Neural crest cell (in vitro differentiated cells): ENCODE results near the gene SLC39A3. TPM values are rescaled to one million over a fixed set of nuclear protein-coding genes. Genes with fewer than 3 reads are reported as not detected.
A peak's percentile ranks its signal among the peaks of the same experiment; 100 is the strongest.

Experiments used
- DNase-seq: peaks from one replicate; pipeline ENCODE4 v3.0.0; 2021; ENCODE audit warnings: low read depth, mixed read lengths, low spot score
- H3K27ac Mint-ChIP-seq: one replicate; pipeline ENCODE4 v1.8.0; 2021; ENCODE audit warnings: mild to moderate bottlenecking, mixed read lengths; ENCODE audit not compliant: unreplicated experiment
- H3K27me3 Mint-ChIP-seq: 2 replicates; pipeline ENCODE4 v1.8.0; 2021; ENCODE audit warnings: low read depth, mild to moderate bottlenecking, mixed read lengths
- H3K36me3 Mint-ChIP-seq: 2 replicates; pipeline ENCODE4 v1.8.0; 2021; ENCODE audit warnings: low read depth, mild to moderate bottlenecking, mixed read lengths
- H3K4me1 Mint-ChIP-seq: 2 replicates; pipeline ENCODE4 v1.8.0; 2021; ENCODE audit warnings: mixed read lengths
- H3K4me3 Mint-ChIP-seq: one replicate; pipeline ENCODE4 v1.8.0; 2021; ENCODE audit warnings: mild to moderate bottlenecking, mixed read lengths
- H3K9me3 Mint-ChIP-seq: 2 replicates; pipeline ENCODE4 v1.8.0; 2021; ENCODE audit warnings: mixed read lengths
- total RNA-seq: library from RNA; stranded (reverse); gene quantifications from 2 replicates; pipeline ENCODE4 v1.2.1, GENCODE V29; 2021
- TF ChIP-seq, protein P1 (sequence below): fragments of 200-600 bp; sonication (generic); conservative IDR thresholded peaks from 2 replicates; pipeline ENCODE4 v1.5.0; 2021; ENCODE audit warnings: antibody characterized with exemption, mild to moderate bottlenecking

SLC39A3 gene
- total RNA-seq, 1 donor from 2014 or later, result 43.0 TPM

DNA sequence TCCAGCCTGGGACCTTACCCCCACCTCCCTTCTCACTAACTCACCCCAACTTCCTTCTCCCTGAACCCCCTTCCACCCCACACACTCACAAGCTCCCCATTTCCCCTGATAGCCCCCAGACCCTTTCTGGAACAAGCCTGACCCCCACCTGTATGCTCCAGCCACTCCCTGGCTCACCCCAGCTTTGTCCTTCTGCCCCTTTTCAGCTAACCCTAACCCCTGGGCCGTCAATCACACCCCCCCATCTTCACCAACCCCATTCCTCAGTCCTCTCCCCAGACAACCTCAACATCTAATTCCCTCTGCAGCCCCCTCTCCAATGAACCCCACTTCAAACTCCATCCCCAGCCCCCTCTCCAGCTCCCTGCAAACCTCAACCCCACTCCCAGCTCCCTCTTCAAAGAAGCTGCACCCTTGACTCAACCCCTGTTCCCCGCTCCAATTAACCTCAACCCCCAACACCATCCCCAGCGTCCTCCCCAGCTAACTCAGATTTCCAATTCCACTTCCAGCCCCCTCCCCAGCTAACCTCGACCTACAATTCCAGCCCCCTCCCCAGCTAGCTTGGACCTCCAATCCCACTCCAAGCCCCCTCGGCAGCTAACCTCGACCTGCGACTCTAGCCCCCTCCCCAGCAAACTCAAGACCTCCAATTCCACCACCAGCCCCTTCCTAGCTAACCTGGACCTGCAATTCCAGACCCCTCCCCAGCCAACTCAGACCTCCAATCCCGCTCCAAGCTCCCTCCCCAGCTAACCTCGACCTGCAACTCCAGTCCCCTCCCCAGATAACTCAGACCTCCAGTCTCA lies 38.3 kb downstream of the SLC39A3 start:
- Mint-ChIP-seq H3K36me3 (no peaks in the 10 kb centered on the region), H3K27ac (no peak overlapping the region), H3K27me3 (peaks cover 38% of the 10 kb centered on the region), H3K4me1 (peaks cover 28% of the 10 kb centered on the region), H3K9me3 (no peaks in the 10 kb centered on the region), H3K4me3 (peak overlapping the region; percentile 69)
- no peak for DNase-seq
- TF ChIP-seq, protein P1, sequence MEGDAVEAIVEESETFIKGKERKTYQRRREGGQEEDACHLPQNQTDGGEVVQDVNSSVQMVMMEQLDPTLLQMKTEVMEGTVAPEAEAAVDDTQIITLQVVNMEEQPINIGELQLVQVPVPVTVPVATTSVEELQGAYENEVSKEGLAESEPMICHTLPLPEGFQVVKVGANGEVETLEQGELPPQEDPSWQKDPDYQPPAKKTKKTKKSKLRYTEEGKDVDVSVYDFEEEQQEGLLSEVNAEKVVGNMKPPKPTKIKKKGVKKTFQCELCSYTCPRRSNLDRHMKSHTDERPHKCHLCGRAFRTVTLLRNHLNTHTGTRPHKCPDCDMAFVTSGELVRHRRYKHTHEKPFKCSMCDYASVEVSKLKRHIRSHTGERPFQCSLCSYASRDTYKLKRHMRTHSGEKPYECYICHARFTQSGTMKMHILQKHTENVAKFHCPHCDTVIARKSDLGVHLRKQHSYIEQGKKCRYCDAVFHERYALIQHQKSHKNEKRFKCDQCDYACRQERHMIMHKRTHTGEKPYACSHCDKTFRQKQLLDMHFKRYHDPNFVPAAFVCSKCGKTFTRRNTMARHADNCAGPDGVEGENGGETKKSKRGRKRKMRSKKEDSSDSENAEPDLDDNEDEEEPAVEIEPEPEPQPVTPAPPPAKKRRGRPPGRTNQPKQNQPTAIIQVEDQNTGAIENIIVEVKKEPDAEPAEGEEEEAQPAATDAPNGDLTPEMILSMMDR, result no peak

DNA sequence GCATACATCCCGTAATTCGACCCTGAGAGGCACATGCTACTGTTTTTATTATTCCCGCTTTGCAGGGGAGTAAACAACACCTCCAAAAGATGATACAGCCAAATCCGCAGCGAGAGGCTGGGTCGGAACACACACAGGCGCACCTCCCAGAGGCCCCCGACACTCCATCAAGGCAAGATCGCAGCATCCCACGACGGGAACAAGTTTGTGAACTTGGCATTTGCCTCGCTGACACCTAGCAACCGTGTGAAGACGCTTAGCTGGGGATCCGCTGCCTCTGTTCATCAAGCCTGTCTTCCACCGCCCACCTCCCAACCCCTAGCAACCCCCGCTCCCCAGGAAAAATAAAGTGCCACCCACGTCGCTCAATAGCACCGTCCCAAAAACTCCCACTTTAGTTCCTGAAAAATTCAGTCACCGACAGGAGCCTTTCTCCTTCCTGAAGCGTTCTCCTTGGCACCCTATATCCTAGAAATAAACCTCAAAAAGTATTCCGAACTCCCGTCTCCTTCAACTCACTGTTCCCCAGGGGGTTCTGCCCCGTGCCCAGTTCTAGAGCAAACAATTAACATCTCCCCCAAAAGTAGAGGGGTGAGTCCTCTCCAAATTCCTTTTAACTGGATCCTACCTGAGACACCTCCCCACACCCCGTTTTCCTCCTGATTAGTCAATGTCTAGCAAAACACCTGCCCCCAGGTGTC lies 39.0 kb downstream of the SLC39A3 start:
- TF ChIP-seq, protein P1, result no peak
- H3K4me1 Mint-ChIP-seq, result peaks cover 36% of the 10 kb centered on the region
- H3K27ac Mint-ChIP-seq, result no peak overlapping the region
- H3K36me3 Mint-ChIP-seq, result no peaks in the 10 kb centered on the region
- peaks cover 38% of the 10 kb centered on the region for H3K27me3 Mint-ChIP-seq
- peak overlapping the region; percentile 69 for H3K4me3 Mint-ChIP-seq
- no peaks in the 10 kb centered on the region for H3K9me3 Mint-ChIP-seq
- DNase-seq, result no peak

DNA sequence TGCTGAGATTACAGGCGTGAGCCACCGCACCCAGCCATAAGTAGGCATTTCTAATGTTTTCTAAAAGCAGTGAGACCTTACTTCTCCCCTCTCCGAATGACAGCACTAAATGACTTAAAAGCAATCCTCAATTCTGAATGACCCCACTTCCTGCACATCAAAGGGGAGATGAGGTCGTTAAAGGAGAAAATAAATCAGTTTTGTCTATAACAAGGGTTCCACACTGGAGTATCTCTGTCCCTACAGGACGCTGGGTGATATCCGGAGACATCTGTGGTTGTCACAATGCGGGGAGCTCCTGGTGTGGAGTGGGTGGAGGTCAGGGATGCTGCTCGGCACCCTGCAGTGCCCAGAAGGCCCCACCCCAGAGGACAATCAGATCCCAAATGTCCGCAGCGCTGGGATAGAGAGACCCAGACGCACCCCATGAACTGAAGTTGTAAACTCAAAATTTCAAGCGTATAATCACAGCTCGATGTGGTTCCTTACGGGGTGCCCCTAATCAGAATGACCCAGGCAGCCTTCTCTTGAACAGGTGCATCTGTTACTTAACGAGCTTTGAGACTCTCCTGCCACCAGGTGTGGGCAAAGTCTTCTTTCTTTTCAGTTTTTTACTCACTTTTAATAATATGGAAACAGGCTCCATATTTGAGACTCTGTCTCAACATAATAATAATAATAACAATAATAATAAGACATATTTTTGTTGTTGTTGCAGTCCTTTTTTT lies 40.2 kb downstream of the SLC39A3 start:
- no peak for DNase-seq
- Mint-ChIP-seq H3K9me3 (no peaks in the 10 kb centered on the region), H3K4me3 (peak overlapping the region; percentile 41), H3K36me3 (no peaks in the 10 kb centered on the region), H3K27ac (no peak overlapping the region), H3K27me3 (peaks cover 38% of the 10 kb centered on the region), H3K4me1 (peaks cover 48% of the 10 kb centered on the region)
- TF ChIP-seq, protein P1, result no peak

DNA sequence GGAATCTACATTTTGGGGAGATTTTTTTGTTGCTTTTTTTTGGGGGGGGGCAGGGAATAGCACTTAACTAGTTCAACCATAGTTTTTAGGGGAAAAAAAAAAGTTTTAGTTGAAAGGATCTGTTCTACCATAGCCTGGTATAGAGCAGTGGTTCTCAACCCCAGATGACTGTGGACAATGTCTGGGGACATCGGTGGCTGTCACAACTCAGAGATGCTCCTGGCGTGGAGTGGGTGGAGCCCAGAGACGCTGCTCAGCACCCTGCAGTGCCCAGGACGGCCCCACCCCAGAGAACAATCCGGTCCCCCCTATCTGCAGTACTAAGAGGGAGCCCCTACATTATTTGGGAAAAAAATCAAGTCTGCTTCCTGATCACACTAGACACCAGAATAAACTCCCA lies 45.6 kb downstream of the SLC39A3 start:
- DNase-seq, result no peak
- Mint-ChIP-seq H3K4me3 (no peak overlapping the region), H3K36me3 (peaks cover 3% of the 10 kb centered on the region), H3K9me3 (no peaks in the 10 kb centered on the region), H3K27ac (peak overlapping the region; percentile 4), H3K27me3 (peaks cover 6% of the 10 kb centered on the region), H3K4me1 (peaks cover 45% of the 10 kb centered on the region)
- TF ChIP-seq, protein P1, result no peak

DNA sequence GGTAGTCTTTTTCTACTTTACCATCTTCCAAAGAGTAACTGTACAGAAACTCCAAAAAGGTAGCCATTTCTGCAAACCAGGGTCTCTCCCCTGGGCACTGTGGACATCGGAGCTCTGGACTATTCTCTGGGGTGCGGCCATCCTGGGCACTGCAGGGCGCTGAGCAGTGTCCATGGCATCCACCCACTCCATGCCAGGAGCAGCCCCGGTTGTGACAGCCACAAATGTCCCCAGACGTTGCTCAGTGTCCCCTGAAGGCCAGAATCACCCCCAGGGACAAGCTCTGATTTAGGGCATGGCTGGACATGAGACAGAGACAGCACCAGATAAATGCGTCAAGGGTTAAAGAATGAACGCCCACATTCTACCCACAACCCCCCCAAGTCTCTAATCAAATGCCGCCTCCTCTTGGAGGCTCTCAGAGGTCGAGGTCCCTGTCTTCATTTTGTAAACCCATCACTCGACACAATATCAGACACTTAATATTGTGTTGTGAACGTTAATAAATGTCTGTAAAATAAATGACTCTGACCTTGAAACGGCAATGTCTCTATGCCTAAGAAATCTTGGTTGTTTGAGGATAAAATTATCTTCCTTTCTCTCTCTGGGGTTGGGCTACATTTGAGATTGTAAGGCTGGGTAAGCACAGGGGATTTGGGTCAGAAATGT lies 46.2 kb downstream of the SLC39A3 start:
- Mint-ChIP-seq H3K27ac (peak overlapping the region; percentile 4), H3K27me3 (peaks cover 2% of the 10 kb centered on the region), H3K36me3 (peaks cover 3% of the 10 kb centered on the region), H3K4me1 (peaks cover 42% of the 10 kb centered on the region), H3K9me3 (no peaks in the 10 kb centered on the region), H3K4me3 (no peak overlapping the region)
- DNase-seq, result no peak
- TF ChIP-seq, protein P1, result no peak
